Measurements from ENCODE around the gene TRIM28. TPM values are rescaled to one million over a fixed set of nuclear protein-coding genes. Genes with fewer than 3 reads are reported as not detected.
A peak's percentile ranks its signal among the peaks of the same experiment; 100 is the strongest.

Gene TRIM28
- total RNA-seq, 2 donors from 2014 or later, result 336 to 455 TPM

GRCh38 chr19:58558623-58559274 is 14.9 kb downstream of the TRIM28 start:
- Mint-ChIP-seq H3K9me3 (no peaks in the 10 kb centered on the region), H3K4me1 (peaks cover 28% of the 10 kb centered on the region), H3K27ac (peak overlapping the region; percentile 100), H3K27me3 (no peaks in the 10 kb centered on the region), H3K36me3 (ENCODE audit: low read depth) (peaks cover 66% of the 10 kb centered on the region), H3K4me3 (peak overlapping the region; percentile 100)
- ATAC-seq (replicated peaks), result peak; percentile 73

GRCh38 chr19:58559275-58560006 is 15.6 kb downstream of the TRIM28 start:
- peaks cover 64% of the 10 kb centered on the region for H3K36me3 Mint-ChIP-seq (ENCODE audit: low read depth)
- no peaks in the 10 kb centered on the region for H3K9me3 Mint-ChIP-seq
- peak; percentile 39 for ATAC-seq (replicated peaks)
- peak overlapping the region; percentile 100 for H3K27ac Mint-ChIP-seq
- H3K4me1 Mint-ChIP-seq, result peaks cover 27% of the 10 kb centered on the region
- H3K4me3 Mint-ChIP-seq, result peak overlapping the region; percentile 100
- H3K27me3 Mint-ChIP-seq, result no peaks in the 10 kb centered on the region

GRCh38 chr19:58560007-58560887 is 16.4 kb downstream of the TRIM28 start:
- Mint-ChIP-seq H3K4me1 (peaks cover 28% of the 10 kb centered on the region), H3K27me3 (no peaks in the 10 kb centered on the region), H3K4me3 (peak overlapping the region; percentile 100), H3K36me3 (ENCODE audit: low read depth) (peaks cover 56% of the 10 kb centered on the region), H3K9me3 (no peaks in the 10 kb centered on the region), H3K27ac (peak overlapping the region; percentile 100)
- ATAC-seq (replicated peaks), result no peak

- Mint-ChIP-seq H3K4me3 (peak overlapping the region; percentile 100), H3K4me1 (peaks cover 28% of the 10 kb centered on the region), H3K9me3 (no peaks in the 10 kb centered on the region), H3K27ac (no peak overlapping the region), H3K36me3 (ENCODE audit: low read depth) (peaks cover 51% of the 10 kb centered on the region), H3K27me3 (no peaks in the 10 kb centered on the region)
- no peak for ATAC-seq (replicated peaks)
Observed at GRCh38 chr19:58560921-58561320, 17.1 kb downstream of the TRIM28 start.

- H3K9me3 Mint-ChIP-seq, result no peaks in the 10 kb centered on the region
- peaks cover 51% of the 10 kb centered on the region for H3K36me3 Mint-ChIP-seq (ENCODE audit: low read depth)
- peak overlapping the region; percentile 100 for H3K4me3 Mint-ChIP-seq
- H3K27me3 Mint-ChIP-seq, result no peaks in the 10 kb centered on the region
- no peak for ATAC-seq (replicated peaks)
- H3K27ac Mint-ChIP-seq, result no peak overlapping the region
- H3K4me1 Mint-ChIP-seq, result peaks cover 23% of the 10 kb centered on the region
Observed at GRCh38 chr19:58561373-58562121, 17.7 kb downstream of the TRIM28 start.

- peaks cover 21% of the 10 kb centered on the region for H3K4me1 Mint-ChIP-seq
- H3K4me3 Mint-ChIP-seq, result peak overlapping the region; percentile 100
- H3K27me3 Mint-ChIP-seq, result no peaks in the 10 kb centered on the region
- H3K36me3 Mint-ChIP-seq (ENCODE audit: low read depth), result peaks cover 46% of the 10 kb centered on the region
- peak; percentile 16 for ATAC-seq (replicated peaks)
- no peak overlapping the region for H3K27ac Mint-ChIP-seq
- no peaks in the 10 kb centered on the region for H3K9me3 Mint-ChIP-seq
Observed at GRCh38 chr19:58562122-58563033, 18.5 kb downstream of the TRIM28 start.

- peak overlapping the region; percentile 100 for H3K4me3 Mint-ChIP-seq
- no peaks in the 10 kb centered on the region for H3K27me3 Mint-ChIP-seq
- H3K36me3 Mint-ChIP-seq (ENCODE audit: low read depth), result peaks cover 46% of the 10 kb centered on the region
- H3K4me1 Mint-ChIP-seq, result peaks cover 16% of the 10 kb centered on the region
- no peak overlapping the region for H3K27ac Mint-ChIP-seq
- no peak for ATAC-seq (replicated peaks)
- H3K9me3 Mint-ChIP-seq, result no peaks in the 10 kb centered on the region
Observed at GRCh38 chr19:58563034-58563573, 19.2 kb downstream of the TRIM28 start.

GRCh38 chr19:58563823-58564222 is 20.0 kb downstream of the TRIM28 start:
- peak overlapping the region; percentile 100 for H3K4me3 Mint-ChIP-seq
- H3K36me3 Mint-ChIP-seq (ENCODE audit: low read depth), result peaks cover 47% of the 10 kb centered on the region
- peaks cover 19% of the 10 kb centered on the region for H3K4me1 Mint-ChIP-seq
- no peaks in the 10 kb centered on the region for H3K27me3 Mint-ChIP-seq
- no peaks in the 10 kb centered on the region for H3K9me3 Mint-ChIP-seq
- ATAC-seq (replicated peaks), result no peak
- no peak overlapping the region for H3K27ac Mint-ChIP-seq

- Mint-ChIP-seq H3K9me3 (no peaks in the 10 kb centered on the region), H3K4me1 (peaks cover 21% of the 10 kb centered on the region), H3K36me3 (ENCODE audit: low read depth) (peaks cover 54% of the 10 kb centered on the region), H3K27me3 (no peaks in the 10 kb centered on the region), H3K27ac (no peak overlapping the region), H3K4me3 (no peak overlapping the region)
- no peak for ATAC-seq (replicated peaks)
Observed at GRCh38 chr19:58566989-58567388, 23.1 kb downstream of the TRIM28 start.

GRCh38 chr19:58568453-58569130 is 24.7 kb downstream of the TRIM28 start:
- H3K36me3 Mint-ChIP-seq (ENCODE audit: low read depth), result peaks cover 65% of the 10 kb centered on the region
- H3K27ac Mint-ChIP-seq, result peak overlapping the region; percentile 40
- no peak for ATAC-seq (replicated peaks)
- no peaks in the 10 kb centered on the region for H3K27me3 Mint-ChIP-seq
- H3K9me3 Mint-ChIP-seq, result no peaks in the 10 kb centered on the region
- peaks cover 30% of the 10 kb centered on the region for H3K4me1 Mint-ChIP-seq
- no peak overlapping the region for H3K4me3 Mint-ChIP-seq

- H3K27ac Mint-ChIP-seq, result peak overlapping the region; percentile 40
- no peaks in the 10 kb centered on the region for H3K9me3 Mint-ChIP-seq
- no peaks in the 10 kb centered on the region for H3K27me3 Mint-ChIP-seq
- no peak overlapping the region for H3K4me3 Mint-ChIP-seq
- peaks cover 29% of the 10 kb centered on the region for H3K4me1 Mint-ChIP-seq
- peaks cover 65% of the 10 kb centered on the region for H3K36me3 Mint-ChIP-seq (ENCODE audit: low read depth)
- ATAC-seq (replicated peaks), result no peak
Observed at GRCh38 chr19:58569191-58569942, 25.5 kb downstream of the TRIM28 start.
